ENCODE measurements around the gene TSHZ2. TPM values are rescaled to one million over a fixed set of nuclear protein-coding genes. Genes with fewer than 3 reads are reported as not detected.

TSHZ2 gene
- total and polyA plus RNA-seq, 4 donors = 0.93 to 8.8 (median 3.8) TPM

GRCh38 chr20:53042521-53042920 lies 70.4 kb downstream of the TSHZ2 start:
- WGBS, 2 donors = 77 to 87% methylated on average over 3 of the region's 3 CpGs
- Histone ChIP-seq H3K27ac (ENCODE audit: low read depth in 1 of 2, low read length in 1 of 2) (no peak overlapping the region), H3K4me3 (no peak overlapping the region)

GRCh38 chr20:53044296-53044695 lies 72.1 kb downstream of the TSHZ2 start:
- no peak for TF ChIP-seq CTCF (IDR thresholded peaks at IDR 0.05; ENCODE audit: control extremely low read depth, extremely low read depth)
- 84 to 90% methylated on average over 5 of the region's 5 CpGs for WGBS, 2 donors
- DNase-seq = no peak
- Histone ChIP-seq H3K9me3 (ENCODE audit: control insufficient read depth in 4 of 4, insufficient read depth in 3 of 4, low read length in 3 of 4) (no peaks in the 10 kb centered on the region), H3K27me3 (ENCODE audit: control insufficient read depth in 3 of 3, insufficient read depth in 3 of 3, low read length in 2 of 3) (peaks cover 0 to 3% (median 0%) of the 10 kb centered on the region in 3 donors), H3K9ac (ENCODE audit: insufficient read depth in 1 of 2, low read length in 2 of 2) (no peak overlapping the region), H3K4me1 (ENCODE audit: control insufficient read depth in 5 of 5, insufficient read depth in 5 of 5, low read length in 5 of 5) (peaks cover 0 to 19% (median 1%) of the 10 kb centered on the region in 5 donors), H3K4me3 (no peak overlapping the region), H3K36me3 (ENCODE audit: control insufficient read depth in 4 of 4, insufficient read depth in 4 of 4, low read length in 4 of 4) (peaks cover 0 to 14% (median 5%) of the 10 kb centered on the region in 4 donors), H3K27ac (ENCODE audit: low read depth in 1 of 2, low read length in 1 of 2) (no peak overlapping the region)
- no peak for ATAC-seq (ENCODE audit: insufficient read depth, low FRiP score)

More at GRCh38 chr20:53042521-53042920, 70.4 kb downstream of the TSHZ2 start:
- DNase-seq (no peak), ATAC-seq (ENCODE audit: insufficient read depth, low FRiP score) (no peak)
- H3K36me3 ChIP-seq (ENCODE audit: control insufficient read depth in 4 of 4, insufficient read depth in 4 of 4, low read length in 4 of 4) = peaks cover 0 to 14% (median 5%) of the 10 kb centered on the region in 4 donors
- no peaks in the 10 kb centered on the region for H3K9me3 ChIP-seq (ENCODE audit: control insufficient read depth in 4 of 4, insufficient read depth in 3 of 4, low read length in 3 of 4)
- H3K9ac ChIP-seq (ENCODE audit: insufficient read depth in 1 of 2, low read length in 2 of 2) = peak overlapping the region in 1 of 2 donors; percentile 10
- H3K4me1 ChIP-seq (ENCODE audit: control insufficient read depth in 5 of 5, insufficient read depth in 5 of 5, low read length in 5 of 5) = peaks cover 0 to 5% (median 0%) of the 10 kb centered on the region in 5 donors
- peaks cover 0 to 3% (median 0%) of the 10 kb centered on the region in 3 donors for H3K27me3 ChIP-seq (ENCODE audit: control insufficient read depth in 3 of 3, insufficient read depth in 3 of 3, low read length in 2 of 3)
- TF ChIP-seq CTCF (IDR thresholded peaks at IDR 0.05; ENCODE audit: control extremely low read depth, extremely low read depth) = no peak

- DNase-seq (no peak), ATAC-seq (ENCODE audit: insufficient read depth, low FRiP score) (no peak)
- Histone ChIP-seq H3K9ac (ENCODE audit: insufficient read depth in 1 of 2, low read length in 2 of 2) (no peak overlapping the region), H3K4me1 (ENCODE audit: control insufficient read depth in 5 of 5, insufficient read depth in 5 of 5, low read length in 5 of 5) (peaks cover 0 to 19% (median 0%) of the 10 kb centered on the region in 5 donors), H3K36me3 (ENCODE audit: control insufficient read depth in 4 of 4, insufficient read depth in 4 of 4, low read length in 4 of 4) (peaks cover 0 to 14% (median 5%) of the 10 kb centered on the region in 4 donors), H3K9me3 (ENCODE audit: control insufficient read depth in 4 of 4, insufficient read depth in 3 of 4, low read length in 3 of 4) (no peaks in the 10 kb centered on the region), H3K27me3 (ENCODE audit: control insufficient read depth in 3 of 3, insufficient read depth in 3 of 3, low read length in 2 of 3) (peaks cover 0 to 3% (median 0%) of the 10 kb centered on the region in 3 donors), H3K4me3 (no peak overlapping the region), H3K27ac (ENCODE audit: low read depth in 1 of 2, low read length in 1 of 2) (no peak overlapping the region)
- WGBS, 2 donors = 61 to 69% methylated on average over 7 of the region's 7 CpGs
- TF ChIP-seq CTCF (IDR thresholded peaks at IDR 0.05; ENCODE audit: control extremely low read depth, extremely low read depth) = no peak
Measured at GRCh38 chr20:53045941-53046340, 73.8 kb downstream of the TSHZ2 start.

- peaks cover 0 to 3% (median 0%) of the 10 kb centered on the region in 3 donors for H3K27me3 ChIP-seq (ENCODE audit: control insufficient read depth in 3 of 3, insufficient read depth in 3 of 3, low read length in 2 of 3)
- peaks cover 0 to 19% (median 0%) of the 10 kb centered on the region in 5 donors for H3K4me1 ChIP-seq (ENCODE audit: control insufficient read depth in 5 of 5, insufficient read depth in 5 of 5, low read length in 5 of 5)
- DNase-seq (no peak), ATAC-seq (ENCODE audit: insufficient read depth, low FRiP score) (no peak)
- no peak overlapping the region for H3K27ac ChIP-seq (ENCODE audit: low read depth in 1 of 2, low read length in 1 of 2)
- peaks cover 0 to 14% (median 5%) of the 10 kb centered on the region in 4 donors for H3K36me3 ChIP-seq (ENCODE audit: control insufficient read depth in 4 of 4, insufficient read depth in 4 of 4, low read length in 4 of 4)
- no peak overlapping the region for H3K9ac ChIP-seq (ENCODE audit: insufficient read depth in 1 of 2, low read length in 2 of 2)
- no peaks in the 10 kb centered on the region for H3K9me3 ChIP-seq (ENCODE audit: control insufficient read depth in 4 of 4, insufficient read depth in 3 of 4, low read length in 3 of 4)
- TF ChIP-seq CTCF (IDR thresholded peaks at IDR 0.05; ENCODE audit: control extremely low read depth, extremely low read depth) = no peak
- 92 to 97% methylated on average over 2 of the region's 2 CpGs for WGBS, 2 donors
- no peak overlapping the region for H3K4me3 ChIP-seq
Measured at GRCh38 chr20:53047203-53047602, 75.0 kb downstream of the TSHZ2 start.
